HG03045 (cell line): Measurements from ENCODE around the gene CYFIP2.

Source experiments
- ATAC-seq: cut with Tn5 transposase; IDR thresholded peaks from one replicate; pipeline ENCODE4 v1.9.1; 2021; ENCODE audit warnings: mild to moderate bottlenecking, moderate library complexity; ENCODE audit not compliant: unreplicated experiment

Gene CYFIP2

DNA sequence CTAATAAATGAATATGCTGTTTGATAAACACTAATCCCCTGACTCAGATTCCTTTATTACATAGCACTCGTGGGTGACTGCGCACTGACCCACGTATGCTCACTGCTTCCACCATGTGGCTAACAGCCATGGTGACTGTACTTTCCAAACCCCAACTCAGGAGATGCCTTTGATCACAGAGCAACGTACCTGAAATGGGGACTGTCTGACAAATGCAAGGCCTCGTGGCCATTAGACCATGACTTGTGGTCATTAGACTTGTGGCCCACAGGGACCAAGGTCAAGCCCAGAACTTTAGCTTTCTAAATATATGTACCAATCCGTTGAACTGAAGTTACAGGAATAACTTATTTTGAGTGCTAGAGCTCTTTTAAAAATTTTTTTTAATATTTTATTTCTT lies 46.6 kb downstream of the CYFIP2 start:
- ATAC-seq: peak; percentile 80

DNA sequence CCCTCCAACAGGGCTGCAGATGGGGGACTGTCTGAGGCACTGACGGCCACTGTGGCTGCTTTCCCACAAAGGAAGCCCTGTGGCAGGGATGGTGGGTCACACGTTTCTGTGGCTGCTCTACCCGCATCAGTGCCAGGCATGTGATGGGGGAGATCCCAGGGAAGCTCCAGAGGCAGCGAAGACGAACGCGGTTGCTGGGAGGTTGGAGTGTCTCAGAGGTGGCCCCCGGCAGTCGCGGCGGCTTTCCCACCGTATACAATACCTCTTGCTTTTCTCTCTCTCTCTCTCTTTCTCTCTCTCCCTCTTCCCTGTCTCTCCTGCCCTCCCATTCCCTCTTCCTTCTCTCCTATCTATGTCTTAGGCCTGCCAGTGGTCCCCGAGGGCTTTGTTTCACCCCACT lies 56.7 kb downstream of the CYFIP2 start:
- ATAC-seq: no peak

GRCh38 chr5:157323107-157323706 lies 57.3 kb downstream of the CYFIP2 start:
- no peak for ATAC-seq

- no peak for ATAC-seq
Observed at GRCh38 chr5:157324237-157324636, 58.3 kb downstream of the CYFIP2 start.

- ATAC-seq: no peak
Observed at GRCh38 chr5:157326440-157327005, 60.6 kb downstream of the CYFIP2 start.

GRCh38 chr5:157327771-157328170 lies 61.8 kb downstream of the CYFIP2 start:
- ATAC-seq: no peak

DNA sequence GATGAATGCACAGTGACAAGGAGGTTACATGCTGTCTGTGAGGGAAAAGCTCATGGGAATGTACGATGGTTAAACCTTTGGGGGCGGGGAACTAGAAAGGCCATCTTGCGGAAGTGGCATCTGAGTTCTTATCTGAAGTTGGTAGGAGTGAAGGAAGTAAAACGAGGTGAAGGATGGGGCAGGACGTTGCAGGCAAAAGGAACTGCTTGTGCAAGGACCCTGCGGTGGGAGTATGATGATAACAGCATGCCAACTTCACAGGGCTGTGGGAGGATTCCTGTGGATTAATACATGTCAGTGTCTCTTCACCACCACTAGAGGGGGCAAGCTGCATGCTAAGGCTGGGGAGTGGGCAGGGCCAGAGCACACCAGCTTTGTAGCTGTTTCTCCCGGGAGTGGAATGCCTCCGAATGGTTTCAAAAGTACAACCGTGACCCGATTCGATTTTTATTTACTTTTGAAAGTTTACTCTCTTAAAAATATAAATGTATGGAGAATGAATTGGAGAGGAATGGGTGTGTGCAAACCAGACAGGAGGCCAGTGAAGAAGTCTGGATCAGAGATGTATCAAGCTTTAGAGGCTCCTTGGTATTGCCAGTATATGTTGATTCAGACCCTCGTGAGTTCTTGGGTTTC lies 62.5 kb downstream of the CYFIP2 start:
- ATAC-seq: peak; percentile 92

GRCh38 chr5:157331807-157332206 lies 65.9 kb downstream of the CYFIP2 start:
- ATAC-seq: no peak

- ATAC-seq: no peak
Observed at GRCh38 chr5:157335534-157336422, 69.9 kb downstream of the CYFIP2 start.

- ATAC-seq: no peak
Observed at GRCh38 chr5:157336423-157336744, 70.5 kb downstream of the CYFIP2 start.

DNA sequence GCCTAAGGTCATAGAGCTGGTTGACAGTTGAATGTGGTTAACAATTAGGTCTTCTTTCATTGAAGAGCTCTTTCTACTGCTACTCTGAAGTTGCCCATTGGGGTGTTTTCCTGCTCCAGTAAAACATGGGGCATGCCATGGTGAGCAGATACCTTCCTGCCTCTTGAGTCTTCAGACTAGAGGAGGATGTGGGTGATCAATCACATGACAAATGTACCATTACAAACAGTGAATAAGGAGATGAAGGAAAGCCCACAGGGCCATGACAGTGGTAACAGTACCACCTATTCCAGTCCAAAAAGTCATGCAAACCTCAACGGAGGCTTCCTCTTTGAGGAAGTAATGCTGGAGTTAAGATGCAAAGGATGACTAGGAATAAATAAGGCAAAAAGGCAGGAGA lies 73.5 kb downstream of the CYFIP2 start:
- ATAC-seq: no peak

GRCh38 chr5:157342822-157343402 lies 77.0 kb downstream of the CYFIP2 start:
- ATAC-seq: no peak

- ATAC-seq: no peak
Observed at GRCh38 chr5:157343842-157344790, 78.2 kb downstream of the CYFIP2 start.

- no peak for ATAC-seq
Observed at GRCh38 chr5:157345067-157345466, 79.1 kb downstream of the CYFIP2 start.

GRCh38 chr5:157345485-157345884 lies 79.6 kb downstream of the CYFIP2 start:
- ATAC-seq: no peak

- ATAC-seq: no peak
Observed at GRCh38 chr5:157347301-157348048, 81.6 kb downstream of the CYFIP2 start.

- no peak for ATAC-seq
Observed at GRCh38 chr5:157348049-157348400, 82.1 kb downstream of the CYFIP2 start.

GRCh38 chr5:157350939-157351801 lies 85.2 kb downstream of the CYFIP2 start:
- peak; percentile 75 for ATAC-seq

GRCh38 chr5:157351802-157352092 lies 85.8 kb downstream of the CYFIP2 start:
- no peak for ATAC-seq
